ENCODE results near the gene PI4KA. TPM values are rescaled to one million over a fixed set of nuclear protein-coding genes. Genes with fewer than 3 reads are reported as not detected.

Gene PI4KA
- total RNA-seq, 4 donors from 2014 or later = 62.1 to 97.2 (median 86.9) TPM

GRCh38 chr22:20793748-20794649 lies 64.6 kb downstream of the PI4KA start:
- no peak for DNase-seq (ENCODE audit: low spot score)
- TF ChIP-seq CTCF (IDR thresholded peaks at IDR 0.05) = no peak
- ATAC-seq (ENCODE audit: low FRiP score) = no peak

- TF ChIP-seq CTCF (IDR thresholded peaks at IDR 0.05) = no peak
- DNase-seq (ENCODE audit: low spot score) = no peak
- ATAC-seq (ENCODE audit: low FRiP score) = peak; percentile 74
Observed at GRCh38 chr22:20792966-20793728, 65.5 kb downstream of the PI4KA start.

- DNase-seq (ENCODE audit: low spot score) = no peak
- no peak for TF ChIP-seq CTCF (IDR thresholded peaks at IDR 0.05)
- ATAC-seq (ENCODE audit: low FRiP score) = no peak
Observed at GRCh38 chr22:20792221-20792965, 66.2 kb downstream of the PI4KA start.

GRCh38 chr22:20788627-20789344 lies 69.8 kb downstream of the PI4KA start:
- DNase-seq (ENCODE audit: low spot score) (no peak), ATAC-seq (ENCODE audit: low FRiP score) (no peak)
- TF ChIP-seq CTCF (IDR thresholded peaks at IDR 0.05) = no peak

GRCh38 chr22:20787746-20788626 lies 70.6 kb downstream of the PI4KA start:
- no peak for DNase-seq (ENCODE audit: low spot score)
- TF ChIP-seq CTCF (IDR thresholded peaks at IDR 0.05) = no peak
- no peak for ATAC-seq (ENCODE audit: low FRiP score)

All from omental fat pad (tissue), 4 donors.